GM08714 (cell line): ENCODE data around the gene SH3BP4.

ENCODE experiments used
- H3K4me3 ChIP-seq: fragments of 200-500 bp; sonication (Bioruptor generic); 2 replicates; pipeline ENCODE4 v1.5.1; 2014; ENCODE audit warnings: mild to moderate bottlenecking, low read length, inconsistent platforms
- ZNF274 ChIP-seq: IDR thresholded peaks from 2 replicates; pipeline ENCODE4 v1.6.1; 2012; ENCODE audit warnings: mild to moderate bottlenecking, low read depth, low read length

The SH3BP4 gene

GRCh38 chr2:234953116-234954031, 1.6 kb downstream of the SH3BP4 start:
- H3K4me3 ChIP-seq = no peak overlapping the region; the same call in 1 of the 2 replicates
- no peak for TF ChIP-seq ZNF274

- H3K4me3 ChIP-seq = no peak overlapping the region
- TF ChIP-seq ZNF274 = no peak
These were observed 2.8 kb downstream of the SH3BP4 start for GRCh38 chr2:234954551-234954992.

- no peak overlapping the region for H3K4me3 ChIP-seq
- TF ChIP-seq ZNF274 = no peak
These were observed 3.3 kb downstream of the SH3BP4 start for GRCh38 chr2:234955091-234955591.

DNA sequence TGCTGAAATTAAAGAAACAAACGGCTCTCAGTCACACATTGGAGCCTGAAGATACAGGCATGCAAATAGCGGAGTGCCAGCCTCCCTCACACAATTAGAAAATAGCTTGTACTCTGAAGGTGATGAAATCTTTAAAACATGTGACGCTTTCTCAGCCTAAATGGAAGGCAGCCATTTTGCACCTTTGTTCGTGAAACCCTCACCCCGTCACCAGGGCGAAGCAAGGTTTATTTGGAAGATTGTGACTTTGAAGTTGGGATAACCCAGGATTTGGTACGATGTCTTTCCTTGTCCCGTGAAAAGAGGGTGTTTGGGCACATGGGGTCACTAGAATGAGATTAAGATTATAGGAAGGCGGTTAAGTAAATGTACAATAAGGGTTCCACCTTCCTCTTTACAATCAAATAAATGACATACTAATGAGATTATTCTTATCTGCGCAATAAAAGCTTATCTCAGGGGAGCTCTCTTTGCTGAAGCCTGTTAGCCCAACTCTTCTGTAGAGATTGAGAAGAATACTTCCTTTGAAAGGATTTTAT, 4.2 kb downstream of the SH3BP4 start:
- TF ChIP-seq ZNF274 = no peak
- no peak overlapping the region for H3K4me3 ChIP-seq

- H3K4me3 ChIP-seq = no peak overlapping the region
- TF ChIP-seq ZNF274 = no peak
These were observed 6.0 kb downstream of the SH3BP4 start for GRCh38 chr2:234957834-234958135.

- TF ChIP-seq ZNF274 = no peak
- no peak overlapping the region for H3K4me3 ChIP-seq
These were observed 6.5 kb downstream of the SH3BP4 start for GRCh38 chr2:234958311-234958710.

GRCh38 chr2:234958746-234959395, 7.1 kb downstream of the SH3BP4 start:
- no peak overlapping the region for H3K4me3 ChIP-seq
- TF ChIP-seq ZNF274 = no peak

GRCh38 chr2:234960175-234961088, 8.6 kb downstream of the SH3BP4 start:
- no peak overlapping the region for H3K4me3 ChIP-seq

GRCh38 chr2:234961784-234962183, 10.0 kb downstream of the SH3BP4 start:
- no peak for TF ChIP-seq ZNF274

More at GRCh38 chr2:234960175-234961088, 8.6 kb downstream of the SH3BP4 start:
- no peak for TF ChIP-seq ZNF274

GRCh38 chr2:234963773-234964615, 12.2 kb downstream of the SH3BP4 start:
- no peak for TF ChIP-seq ZNF274
- no peak overlapping the region for H3K4me3 ChIP-seq

More at GRCh38 chr2:234961784-234962183, 10.0 kb downstream of the SH3BP4 start:
- no peak overlapping the region for H3K4me3 ChIP-seq

GRCh38 chr2:234964631-234965461, 13.0 kb downstream of the SH3BP4 start:
- H3K4me3 ChIP-seq = no peak overlapping the region
- TF ChIP-seq ZNF274 = no peak

GRCh38 chr2:234966340-234966739, 14.5 kb downstream of the SH3BP4 start:
- TF ChIP-seq ZNF274 = no peak
- no peak overlapping the region for H3K4me3 ChIP-seq
